ENCODE results near the gene PSMB5.
"Not testable (repeated sequence)": the region's sequence is repeated elsewhere in the genome, so short reads cannot be mapped to it uniquely, and the experiment has no call there.

PSMB5 gene

GRCh38 chr14:23006544-23007419, 27.9 kb downstream of the PSMB5 start:
- H3K4me3 ChIP-seq (ENCODE audit: low read depth, low read length): peak overlapping the region; percentile 72
- peak; percentile 30 for TF ChIP-seq CTCF (IDR thresholded peaks at IDR 0.05; ENCODE audit: insufficient read depth, low read depth, low read length, missing control alignments)

GRCh38 chr14:23006188-23006534, 28.5 kb downstream of the PSMB5 start:
- peak overlapping the region; percentile 72 for H3K4me3 ChIP-seq (ENCODE audit: low read depth, low read length)
- TF ChIP-seq CTCF (IDR thresholded peaks at IDR 0.05; ENCODE audit: insufficient read depth, low read depth, low read length, missing control alignments): no peak

More at GRCh38 chr14:23006544-23007419, 27.9 kb downstream of the PSMB5 start:
- DNase-seq (ENCODE audit: low read depth): peak; percentile 99

DNA sequence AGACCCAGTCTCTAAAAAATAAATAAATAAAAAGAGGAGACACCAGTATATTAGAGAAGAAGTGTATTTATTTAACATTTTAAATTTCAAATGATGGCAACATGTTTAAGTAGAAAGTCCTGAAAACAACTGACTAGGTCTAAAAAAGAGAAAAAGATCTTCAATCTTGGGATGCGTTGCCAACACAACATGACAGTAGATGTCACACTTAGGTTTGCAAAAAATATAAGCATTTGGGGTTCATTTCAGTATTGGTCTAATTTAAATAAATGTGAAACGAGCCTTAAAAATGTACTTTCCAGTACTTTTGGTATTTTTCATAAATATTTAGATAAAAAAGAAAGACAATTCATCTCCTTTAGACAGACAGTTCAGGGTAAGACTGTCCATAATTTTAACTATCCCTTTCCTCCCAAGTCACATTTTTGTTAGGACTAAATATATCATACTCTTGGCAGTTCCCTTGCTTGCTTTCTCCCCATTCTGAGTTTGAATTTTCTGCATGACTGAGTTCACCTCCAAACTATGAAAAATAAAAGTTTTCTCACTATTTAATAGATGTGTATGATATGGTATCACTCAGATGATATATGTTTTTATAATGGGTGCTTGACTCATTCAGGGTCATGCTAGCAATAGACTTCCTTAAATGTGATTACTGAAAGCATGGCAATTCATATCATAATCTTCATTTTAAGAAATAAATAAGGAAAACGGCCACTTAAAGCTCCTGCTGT, 29.1 kb downstream of the PSMB5 start:
- peak overlapping the region; percentile 72 for H3K4me3 ChIP-seq (ENCODE audit: low read depth, low read length)
- no peak for TF ChIP-seq CTCF (IDR thresholded peaks at IDR 0.05; ENCODE audit: insufficient read depth, low read depth, low read length, missing control alignments)
- DNase-seq (ENCODE audit: low read depth): no peak

More at GRCh38 chr14:23006188-23006534, 28.5 kb downstream of the PSMB5 start:
- DNase-seq (ENCODE audit: low read depth): no peak

GRCh38 chr14:23004274-23004673, 30.4 kb downstream of the PSMB5 start:
- DNase-seq (ENCODE audit: low read depth); H3K4me3 ChIP-seq (ENCODE audit: low read depth, low read length): not testable (repeated sequence)

- DNase-seq (ENCODE audit: low read depth): no peak
- H3K4me3 ChIP-seq (ENCODE audit: low read depth, low read length): no peak overlapping the region
- TF ChIP-seq CTCF (IDR thresholded peaks at IDR 0.05; ENCODE audit: insufficient read depth, low read depth, low read length, missing control alignments): no peak
Measured at GRCh38 chr14:23002592-23002991, 32.1 kb downstream of the PSMB5 start.

DNA sequence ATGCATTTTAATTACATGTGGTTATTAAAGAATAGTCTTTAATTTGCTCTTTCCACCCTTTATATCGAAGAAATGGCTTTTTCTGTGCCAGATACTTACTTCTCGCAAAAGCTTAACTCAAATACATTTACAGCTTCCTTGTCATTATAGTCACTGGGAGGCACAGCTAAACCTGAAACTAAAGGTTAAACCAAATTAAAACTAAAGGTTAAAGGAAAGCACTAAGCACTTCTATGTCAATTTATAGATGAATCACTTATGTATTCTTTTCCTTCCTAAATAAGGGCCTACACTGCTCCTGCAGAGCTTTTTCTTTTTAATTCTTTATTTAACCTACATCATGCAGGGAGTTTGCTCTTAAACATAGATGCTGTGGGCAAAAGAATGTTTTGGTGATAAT, 33.8 kb downstream of the PSMB5 start:
- no peak for DNase-seq (ENCODE audit: low read depth)
- no peak overlapping the region for H3K4me3 ChIP-seq (ENCODE audit: low read depth, low read length)
- TF ChIP-seq CTCF (IDR thresholded peaks at IDR 0.05; ENCODE audit: insufficient read depth, low read depth, low read length, missing control alignments): no peak

- H3K4me3 ChIP-seq (ENCODE audit: low read depth, low read length): no peak overlapping the region
- DNase-seq (ENCODE audit: low read depth): no peak
Measured at GRCh38 chr14:22998329-22999012, 36.2 kb downstream of the PSMB5 start.

More at GRCh38 chr14:22998329-22999012, 36.2 kb downstream of the PSMB5 start:
- no peak for TF ChIP-seq CTCF (IDR thresholded peaks at IDR 0.05; ENCODE audit: insufficient read depth, low read depth, low read length, missing control alignments)
